GM23248 (cell line): ENCODE results near the gene BHLHA15. TPM values are rescaled to one million over a fixed set of nuclear protein-coding genes. Genes with fewer than 3 reads are reported as not detected.

Source experiments
- DNase-seq: peaks from one replicate; pipeline ENCODE4 v3.0.0-alpha.2; 2015
- H2AFZ ChIP-seq: fragments of 200-600 bp; sonication (generic); 2 replicates; pipeline ENCODE4 v1.6.1; 2016; ENCODE audit warnings: antibody characterized with exemption
- H3F3A ChIP-seq: fragments of 200-600 bp; sonication (generic); 2 replicates; pipeline ENCODE4 v1.6.1; 2016; ENCODE audit warnings: mild to moderate bottlenecking, antibody characterized with exemption, mixed run types; ENCODE audit not compliant: insufficient read depth
- H3K27ac ChIP-seq: fragments of 200-600 bp; sonication (generic); 2 replicates; pipeline ENCODE4 v1.5.1; 2016; ENCODE audit warnings: mild to moderate bottlenecking
- H3K27me3 ChIP-seq: fragments of 200-600 bp; sonication (generic); replicated peaks from 2 replicates; pipeline ENCODE4 v1.6.1; 2016; ENCODE audit warnings: mild to moderate bottlenecking; ENCODE audit not compliant: insufficient read depth
- H3K36me3 ChIP-seq: fragments of 200-600 bp; sonication (generic); 2 replicates; pipeline ENCODE4 v1.6.1; 2016; ENCODE audit warnings: low read depth, mild to moderate bottlenecking
- H3K4me1 ChIP-seq: fragments of 200-600 bp; sonication (generic); 2 replicates; pipeline ENCODE4 v1.6.1; 2016; ENCODE audit warnings: mild to moderate bottlenecking; ENCODE audit not compliant: insufficient read depth
- H3K4me2 ChIP-seq: fragments of 200-600 bp; sonication (generic); one replicate; pipeline ENCODE4 v1.6.1; 2016; ENCODE audit warnings: mild to moderate bottlenecking; ENCODE audit not compliant: unreplicated experiment
- H3K4me3 ChIP-seq: fragments of 200-600 bp; sonication (generic); 2 replicates; pipeline ENCODE4 v1.5.1; 2016; ENCODE audit warnings: mild to moderate bottlenecking
- H3K79me2 ChIP-seq: fragments of 200-600 bp; sonication (generic); 2 replicates; pipeline ENCODE4 v1.6.1; 2016; ENCODE audit warnings: mild to moderate bottlenecking; ENCODE audit not compliant: insufficient read depth
- H3K9ac ChIP-seq: fragments of 200-600 bp; sonication (generic); 2 replicates; pipeline ENCODE4 v1.6.1; 2016; ENCODE audit warnings: mild to moderate bottlenecking
- H3K9me2 ChIP-seq: fragments of 200-600 bp; sonication (generic); 2 replicates; pipeline ENCODE4 v1.6.1; 2016; ENCODE audit warnings: mixed run types, mild to moderate bottlenecking, moderate library complexity; ENCODE audit not compliant: insufficient read depth
- H3K9me3 ChIP-seq: fragments of 200-600 bp; sonication (generic); one replicate; pipeline ENCODE4 v1.6.1; 2017; ENCODE audit warnings: low read depth
- H4K20me1 ChIP-seq: fragments of 200-600 bp; sonication (generic); 2 replicates; pipeline ENCODE4 v1.6.0; 2016; ENCODE audit not compliant: insufficient read depth
- EZH2 ChIP-seq: fragments of 200-600 bp; sonication (generic); IDR thresholded peaks from 2 replicates; pipeline ENCODE4 v1.6.1; 2018; ENCODE audit warnings: antibody characterized with exemption, mild to moderate bottlenecking; ENCODE audit not compliant: insufficient read depth, poor library complexity, severe bottlenecking
- EZH2phosphoT487 ChIP-seq: fragments of 200-600 bp; sonication (generic); IDR thresholded peaks from 2 replicates; pipeline ENCODE4 v1.6.1; 2018; ENCODE audit warnings: antibody characterized with exemption, moderate library complexity, mild to moderate bottlenecking, low read depth; ENCODE audit not compliant: insufficient read depth
- WGBS, 2 experiments: methylation state at CpG; one replicate each; pipeline ENCODE4 v1.1.6; 2015 to 2017; ENCODE audit warnings: low lambda C conversion rate in 2 of 2, low coverage in 1 of 2; ENCODE audit errors: missing lambda C conversion rate in 2 of 2; 5-methylcytosine and 5-hydroxymethylcytosine counted together
- in situ Hi-C: fragments of 300-500 bp; cut with MboI; formaldehyde crosslinking; loops from 2 replicates; pipeline ENCODE4 v1.15.0; 2020
- polyA plus RNA-seq: library from polyadenylated mRNA; unstranded; fragments of >200 nt; fragmentation: Nextera tagmentation; extraction: Ambion mirVana; gene quantifications from 2 replicates; pipeline ENCODE4 v1.2.1, GENCODE V29; 2016
- total RNA-seq: library from RNA; depleted of rRNA; stranded (reverse); fragments of >200 nt; shearing (Covaris generic); gene quantifications from 2 replicates; pipeline ENCODE4 v1.2.3, GENCODE V29; 2014

The BHLHA15 gene
- total and polyA plus RNA-seq, 2 experiments from 2014 or later: not detected

- no peak overlapping the region for H3K9ac ChIP-seq
- H4K20me1 ChIP-seq: no peaks in the 10 kb centered on the region
- WGBS, 2 experiments: 87 to 94% methylated on average over 6 of the region's 6 CpGs
- TF ChIP-seq EZH2phosphoT487: no peak
- TF ChIP-seq EZH2: no peak
- H3K9me2 ChIP-seq: no peaks in the 10 kb centered on the region
- no peaks in the 10 kb centered on the region for H3K79me2 ChIP-seq
- DNase-seq: no peak
- H3K4me3 ChIP-seq: no peak overlapping the region
- no peak overlapping the region for H3K4me2 ChIP-seq
- H3F3A ChIP-seq: no peaks in the 10 kb centered on the region
- no peaks in the 10 kb centered on the region for H3K36me3 ChIP-seq
- H3K9me3 ChIP-seq: no peaks in the 10 kb centered on the region
- no peaks in the 10 kb centered on the region for H3K27me3 ChIP-seq
- H2AFZ ChIP-seq: no peak overlapping the region
- in situ Hi-C loops: no loop called here
- H3K4me1 ChIP-seq: no peaks in the 10 kb centered on the region
- H3K27ac ChIP-seq: no peak overlapping the region
These were observed 10.9 kb upstream of the BHLHA15 start for GRCh38 chr7:98200364-98200763.

- Histone ChIP-seq H3K9ac (no peak overlapping the region), H3K36me3 (no peaks in the 10 kb centered on the region), H3K4me3 (no peak overlapping the region), H3K9me3 (no peaks in the 10 kb centered on the region), H3K4me1 (no peaks in the 10 kb centered on the region), H3K27me3 (no peaks in the 10 kb centered on the region), H3K27ac (no peak overlapping the region), H4K20me1 (no peaks in the 10 kb centered on the region), H3K9me2 (no peaks in the 10 kb centered on the region), H3K4me2 (no peak overlapping the region), H3K79me2 (no peaks in the 10 kb centered on the region), H2AFZ (no peak overlapping the region), H3F3A (no peaks in the 10 kb centered on the region)
- no peak for TF ChIP-seq EZH2phosphoT487
- no peak for TF ChIP-seq EZH2
- DNase-seq: no peak
- WGBS, 2 experiments: 93 to 94% methylated on average over 15 of the region's 15 CpGs
- in situ Hi-C loops: no loop called here
These were observed 8.7 kb upstream of the BHLHA15 start for GRCh38 chr7:98202367-98203195.

- no peaks in the 10 kb centered on the region for H3K9me3 ChIP-seq
- no peak for DNase-seq
- in situ Hi-C loops: no loop called here
- H3K79me2 ChIP-seq: no peaks in the 10 kb centered on the region
- no peaks in the 10 kb centered on the region for H4K20me1 ChIP-seq
- H3K4me1 ChIP-seq: no peaks in the 10 kb centered on the region
- WGBS, 2 experiments: 96 to 98% methylated on average over 26 to 28 of the region's 28 CpGs
- H2AFZ ChIP-seq: no peak overlapping the region
- H3K9ac ChIP-seq: no peak overlapping the region
- H3K36me3 ChIP-seq: no peaks in the 10 kb centered on the region
- no peak overlapping the region for H3K4me3 ChIP-seq
- H3K4me2 ChIP-seq: no peak overlapping the region
- H3K27me3 ChIP-seq: no peaks in the 10 kb centered on the region
- no peaks in the 10 kb centered on the region for H3F3A ChIP-seq
- no peak overlapping the region for H3K27ac ChIP-seq
- TF ChIP-seq EZH2 (no peak), EZH2phosphoT487 (no peak)
- no peaks in the 10 kb centered on the region for H3K9me2 ChIP-seq
These were observed 7.8 kb upstream of the BHLHA15 start for GRCh38 chr7:98203261-98203963.

- no peaks in the 10 kb centered on the region for H4K20me1 ChIP-seq
- no peaks in the 10 kb centered on the region for H3K9me2 ChIP-seq
- TF ChIP-seq EZH2 (no peak), EZH2phosphoT487 (no peak)
- H3K4me2 ChIP-seq: no peak overlapping the region
- 94% methylated on average over 18 of the region's 18 CpGs for WGBS, 2 experiments
- H3F3A ChIP-seq: no peaks in the 10 kb centered on the region
- DNase-seq: no peak
- no peaks in the 10 kb centered on the region for H3K4me1 ChIP-seq
- H3K27ac ChIP-seq: no peak overlapping the region
- in situ Hi-C loops: no loop called here
- no peaks in the 10 kb centered on the region for H3K79me2 ChIP-seq
- no peaks in the 10 kb centered on the region for H3K36me3 ChIP-seq
- H3K9me3 ChIP-seq: no peaks in the 10 kb centered on the region
- H3K27me3 ChIP-seq: no peaks in the 10 kb centered on the region
- no peak overlapping the region for H2AFZ ChIP-seq
- no peak overlapping the region for H3K9ac ChIP-seq
- no peak overlapping the region for H3K4me3 ChIP-seq
These were observed 7.2 kb upstream of the BHLHA15 start for GRCh38 chr7:98203964-98204605.
